PC-3 (cell line): Measurements from ENCODE around the gene RALY. TPM values are rescaled to one million over a fixed set of nuclear protein-coding genes. Genes with fewer than 3 reads are reported as not detected.

ENCODE experiments used
- ATAC-seq: fragments of 200-7000 bp; cut with Tn5 transposase; 2 replicates; pipeline ENCODE4 v1.9.1; 2020; ENCODE audit warnings: mild to moderate bottlenecking, moderate library complexity
- BruUV-seq: library from RNA; stranded (reverse); fragments of 400-500 nt; replicated peaks from 2 replicates; lab custom pipeline; 2021; lab: Mats Ljungman, UMichigan
- CTCF ChIA-PET: fragments of 300-600 bp; sonication (Branson Sonifier 250); formaldehyde crosslinking; loops from one replicate; lab custom pipeline; 2022; ENCODE audit warnings: antibody characterized with exemption; lab: Charles Lee
- POLR2A ChIA-PET: fragments of 300-600 bp; sonication (Branson Sonifier 250); formaldehyde crosslinking; loops from one replicate; lab custom pipeline; 2022; ENCODE audit warnings: antibody characterized with exemption; ENCODE audit not compliant: unreplicated experiment; lab: Charles Lee
- DNase-seq: peaks from one replicate; pipeline ENCODE4 v3.0.0-alpha.2; 2015
- H2AFZ ChIP-seq: fragments of 300-600 bp; sonication (generic); 2 replicates; pipeline ENCODE4 v1.6.0; 2016; ENCODE audit warnings: antibody characterized with exemption, low read length
- H3F3A ChIP-seq: fragments of 300-600 bp; sonication (generic); one replicate; pipeline ENCODE4 v1.6.0; 2017; ENCODE audit warnings: antibody characterized with exemption, low read length, control low read depth, mild to moderate bottlenecking; ENCODE audit not compliant: unreplicated experiment
- H3K27ac ChIP-seq: fragments of 300-600 bp; sonication (generic); 2 replicates; pipeline ENCODE4 v1.5.1; 2016; ENCODE audit warnings: mild to moderate bottlenecking, low read length
- H3K27me3 ChIP-seq: fragments of 300-600 bp; sonication (generic); 2 replicates; pipeline ENCODE4 v1.6.1; 2016; ENCODE audit warnings: low read length, mixed read lengths
- H3K36me3 ChIP-seq: fragments of 300-600 bp; sonication (generic); 2 replicates; pipeline ENCODE4 v1.6.1; 2016; ENCODE audit warnings: low read depth, mixed run types, low read length, mixed read lengths
- H3K4me1 ChIP-seq: fragments of 300-600 bp; sonication (generic); 2 replicates; pipeline ENCODE4 v1.5.1; 2016; ENCODE audit warnings: low read length; ENCODE audit not compliant: insufficient read depth
- H3K4me2 ChIP-seq: fragments of 300-600 bp; sonication (generic); 2 replicates; pipeline ENCODE4 v1.6.0; 2016; ENCODE audit warnings: low read length
- H3K4me3 ChIP-seq: fragments of 300-600 bp; sonication (generic); 2 replicates; pipeline ENCODE4 v1.5.1; 2016; ENCODE audit warnings: mild to moderate bottlenecking, low read length, mixed read lengths
- H3K79me2 ChIP-seq: fragments of 300-600 bp; sonication (generic); 2 replicates; pipeline ENCODE4 v1.6.1; 2017; ENCODE audit warnings: low read length, mixed read lengths
- H3K9ac ChIP-seq: fragments of 300-600 bp; sonication (generic); 2 replicates; pipeline ENCODE4 v1.6.0; 2016; ENCODE audit warnings: mild to moderate bottlenecking, low read length
- H3K9me2 ChIP-seq: fragments of 300-600 bp; sonication (generic); replicated peaks from 2 replicates; pipeline ENCODE4 v1.6.1; 2016; ENCODE audit warnings: mixed run types, low read length, mixed read lengths
- H3K9me3 ChIP-seq: fragments of 300-600 bp; sonication (generic); 2 replicates; pipeline ENCODE4 v1.6.1; 2016; ENCODE audit warnings: low read length, mixed read lengths
- H4K20me1 ChIP-seq: fragments of 300-600 bp; sonication (generic); 2 replicates; pipeline ENCODE4 v1.6.1; 2016; ENCODE audit warnings: low read length, mixed read lengths
- EZH2 ChIP-seq: fragments of 300-600 bp; sonication (generic); IDR thresholded peaks from one replicate; pipeline ENCODE4 v1.6.1; 2017; ENCODE audit warnings: antibody characterized with exemption, mild to moderate bottlenecking, low read length; ENCODE audit not compliant: unreplicated experiment
- EZH2phosphoT487 ChIP-seq: fragments of 300-600 bp; sonication (generic); IDR thresholded peaks from 2 replicates; pipeline ENCODE4 v1.6.1; 2018; ENCODE audit warnings: mild to moderate bottlenecking, antibody characterized with exemption, low read length, borderline replicate concordance
- intact Hi-C: fragments of 100-400 bp; cut with micrococcal nuclease; formaldehyde crosslinking; loops from 2 replicates; pipeline ENCODE4 v1.9.0; 2023
- total RNA-seq: library from RNA; depleted of rRNA; stranded (reverse); fragments of >200 nt; gene quantifications from 2 replicates; pipeline ENCODE4 v1.2.3, GENCODE V29; 2014
- TF ChIP-seq, protein P1 (sequence below): fragments of 300-600 bp; sonication (generic); conservative IDR thresholded peaks from 2 replicates; pipeline ENCODE4 v1.5.1; 2017; ENCODE audit warnings: antibody characterized with exemption, low read depth, mild to moderate bottlenecking, low read length

RALY gene
- total RNA-seq, 1 experiment from 2014 or later, result 160 TPM

DNA sequence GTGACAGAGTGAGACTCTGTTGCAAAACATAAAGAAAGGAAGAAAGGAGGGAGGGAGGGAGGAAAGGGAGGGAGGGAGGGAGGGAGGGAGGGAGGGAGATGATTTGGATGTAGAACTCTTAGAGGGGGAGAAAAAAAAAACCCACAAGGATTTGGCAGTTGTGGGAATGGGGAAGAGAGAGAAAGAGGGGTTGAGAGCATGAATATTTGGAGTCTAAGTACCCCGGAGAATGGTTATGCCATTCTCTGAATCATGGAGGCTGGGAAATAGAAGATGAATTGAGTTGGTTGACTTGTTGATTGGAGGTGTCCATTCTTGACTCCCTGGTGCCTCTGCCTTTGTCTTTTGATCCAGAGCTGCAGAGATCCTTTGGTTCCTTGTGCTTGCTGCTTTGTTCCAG lies 35.7 kb downstream of the RALY start:
- no peak for ATAC-seq
- H3K4me1 ChIP-seq, result no peaks in the 10 kb centered on the region
- H3K36me3 ChIP-seq, result peaks cover 11% of the 10 kb centered on the region; the same call in 1 of the 2 replicates
- H3K27ac ChIP-seq, result no peak overlapping the region
- no peaks in the 10 kb centered on the region for H3F3A ChIP-seq
- peaks cover 40% of the 10 kb centered on the region for H4K20me1 ChIP-seq
- DNase-seq, result no peak
- no peak overlapping the region for H3K4me2 ChIP-seq
- no peaks in the 10 kb centered on the region for H3K9me3 ChIP-seq
- intact Hi-C loops, result no loop called here
- no TSS peak for BruUV-seq
- ChIA-PET POLR2A (no interaction called here), CTCF (no interaction called here)
- H3K79me2 ChIP-seq, result peaks cover 54% of the 10 kb centered on the region
- no peak overlapping the region for H3K9ac ChIP-seq
- TF ChIP-seq, protein P1, sequence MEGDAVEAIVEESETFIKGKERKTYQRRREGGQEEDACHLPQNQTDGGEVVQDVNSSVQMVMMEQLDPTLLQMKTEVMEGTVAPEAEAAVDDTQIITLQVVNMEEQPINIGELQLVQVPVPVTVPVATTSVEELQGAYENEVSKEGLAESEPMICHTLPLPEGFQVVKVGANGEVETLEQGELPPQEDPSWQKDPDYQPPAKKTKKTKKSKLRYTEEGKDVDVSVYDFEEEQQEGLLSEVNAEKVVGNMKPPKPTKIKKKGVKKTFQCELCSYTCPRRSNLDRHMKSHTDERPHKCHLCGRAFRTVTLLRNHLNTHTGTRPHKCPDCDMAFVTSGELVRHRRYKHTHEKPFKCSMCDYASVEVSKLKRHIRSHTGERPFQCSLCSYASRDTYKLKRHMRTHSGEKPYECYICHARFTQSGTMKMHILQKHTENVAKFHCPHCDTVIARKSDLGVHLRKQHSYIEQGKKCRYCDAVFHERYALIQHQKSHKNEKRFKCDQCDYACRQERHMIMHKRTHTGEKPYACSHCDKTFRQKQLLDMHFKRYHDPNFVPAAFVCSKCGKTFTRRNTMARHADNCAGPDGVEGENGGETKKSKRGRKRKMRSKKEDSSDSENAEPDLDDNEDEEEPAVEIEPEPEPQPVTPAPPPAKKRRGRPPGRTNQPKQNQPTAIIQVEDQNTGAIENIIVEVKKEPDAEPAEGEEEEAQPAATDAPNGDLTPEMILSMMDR, result no peak
- TF ChIP-seq EZH2phosphoT487 (no peak), EZH2 (no peak)
- H3K9me2 ChIP-seq, result no peaks in the 10 kb centered on the region
- no peaks in the 10 kb centered on the region for H3K27me3 ChIP-seq
- no peak overlapping the region for H3K4me3 ChIP-seq
- H2AFZ ChIP-seq, result no peak overlapping the region

GRCh38 chr20:34030456-34030855 lies 36.7 kb downstream of the RALY start:
- Histone ChIP-seq H3K4me1 (no peaks in the 10 kb centered on the region), H3K27ac (no peak overlapping the region), H2AFZ (no peak overlapping the region), H3K9me3 (no peaks in the 10 kb centered on the region), H3F3A (no peaks in the 10 kb centered on the region), H3K79me2 (peaks cover 44% of the 10 kb centered on the region), H3K36me3 (peaks cover 11% of the 10 kb centered on the region; the same call in 1 of the 2 replicates), H3K9me2 (no peaks in the 10 kb centered on the region), H3K9ac (no peak overlapping the region), H3K4me2 (no peak overlapping the region), H4K20me1 (peaks cover 30% of the 10 kb centered on the region), H3K27me3 (no peaks in the 10 kb centered on the region), H3K4me3 (no peak overlapping the region)
- DNase-seq (no peak), ATAC-seq (no peak)
- TF ChIP-seq EZH2phosphoT487, result no peak
- TF ChIP-seq, protein P1, result no peak
- TF ChIP-seq EZH2, result no peak
- CTCF ChIA-PET, result no interaction called here
- POLR2A ChIA-PET, result interaction anchor here (0.7 kb wide), 1 partner anchor 311 kb away, joined by 6 read pairs; no protein-coding TSS in a partner anchor
- BruUV-seq, result no TSS peak
- intact Hi-C loops, result no loop called here

GRCh38 chr20:34033903-34034302 lies 40.2 kb downstream of the RALY start:
- Histone ChIP-seq H3K9me3 (no peaks in the 10 kb centered on the region), H3K4me2 (no peak overlapping the region), H3K9me2 (no peaks in the 10 kb centered on the region), H2AFZ (no peak overlapping the region), H3K27ac (no peak overlapping the region), H3K9ac (no peak overlapping the region), H3K36me3 (peaks cover 11% of the 10 kb centered on the region; the same call in 1 of the 2 replicates), H3K27me3 (no peaks in the 10 kb centered on the region), H4K20me1 (peaks cover 22% of the 10 kb centered on the region), H3K79me2 (peaks cover 40% of the 10 kb centered on the region), H3K4me1 (no peaks in the 10 kb centered on the region), H3F3A (no peaks in the 10 kb centered on the region), H3K4me3 (no peak overlapping the region)
- POLR2A ChIA-PET, result no interaction called here
- TF ChIP-seq, protein P1, result no peak
- no peak for TF ChIP-seq EZH2
- TF ChIP-seq EZH2phosphoT487, result no peak
- ATAC-seq, result no peak
- CTCF ChIA-PET, result no interaction called here
- no TSS peak for BruUV-seq
- intact Hi-C loops, result no loop called here
- no peak for DNase-seq
